Ishikawa (cell line): ENCODE data around the gene ROBO2.

Experiments
- EP300 ChIP-seq: IDR thresholded peaks from 2 replicates; pipeline ENCODE4 v1.6.1; 2012; ENCODE audit warnings: borderline replicate concordance
- TF ChIP-seq, protein P1 (sequence below): IDR thresholded peaks from 2 replicates; pipeline ENCODE4 v1.6.1; 2012

GRCh38 chr3:77456906-77457305 lies 417.0 kb downstream of the ROBO2 start:
- no peak for TF ChIP-seq EP300
- TF ChIP-seq, protein P1, sequence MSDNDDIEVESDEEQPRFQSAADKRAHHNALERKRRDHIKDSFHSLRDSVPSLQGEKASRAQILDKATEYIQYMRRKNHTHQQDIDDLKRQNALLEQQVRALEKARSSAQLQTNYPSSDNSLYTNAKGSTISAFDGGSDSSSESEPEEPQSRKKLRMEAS = no peak
